HEK293 (cell line): ENCODE data around the gene PERM1.

ENCODE experiments used
- MZF1 ChIP-seq: fragments of 450-650 bp; formaldehyde crosslinking; IDR thresholded peaks from 2 replicates; pipeline ENCODE4 v1.5.1; 2017; ENCODE audit warnings: missing biosample characterization, missing genetic modification characterization, borderline replicate concordance
- WT1 ChIP-seq: fragments of 450-650 bp; formaldehyde crosslinking; IDR thresholded peaks from 2 replicates; pipeline ENCODE4 v1.5.1; 2016; ENCODE audit warnings: missing biosample characterization, missing genetic modification characterization
- ZBTB7A ChIP-seq: fragments of 450-650 bp; formaldehyde crosslinking; IDR thresholded peaks from 2 replicates; pipeline ENCODE4 v1.5.1; 2016; ENCODE audit warnings: low read depth, missing biosample characterization, missing genetic modification characterization
- ZFP3 ChIP-seq: fragments of 450-650 bp; formaldehyde crosslinking; IDR thresholded peaks from 2 replicates; pipeline ENCODE4 v1.5.1; 2016; ENCODE audit warnings: low read depth, missing biosample characterization, missing genetic modification characterization
- ZNF10 ChIP-seq: fragments of 450-650 bp; formaldehyde crosslinking; IDR thresholded peaks from 2 replicates; pipeline ENCODE4 v1.5.1; 2017; ENCODE audit warnings: missing biosample characterization, missing genetic modification characterization
- ZNF133 ChIP-seq: fragments of 450-650 bp; formaldehyde crosslinking; IDR thresholded peaks from 2 replicates; pipeline ENCODE4 v1.5.1; 2016; ENCODE audit warnings: missing biosample characterization, missing genetic modification characterization
- ZNF155 ChIP-seq: fragments of 450-650 bp; formaldehyde crosslinking; IDR thresholded peaks from 2 replicates; pipeline ENCODE4 v1.5.1; 2016; ENCODE audit warnings: missing biosample characterization, missing genetic modification characterization
- ZNF23 ChIP-seq: fragments of 450-650 bp; formaldehyde crosslinking; IDR thresholded peaks from 2 replicates; pipeline ENCODE4 v1.5.1; 2016; ENCODE audit warnings: missing biosample characterization, missing genetic modification characterization, borderline replicate concordance
- ZNF248 ChIP-seq: fragments of 450-650 bp; formaldehyde crosslinking; IDR thresholded peaks from 2 replicates; pipeline ENCODE4 v1.5.1; 2017; ENCODE audit warnings: missing biosample characterization, missing genetic modification characterization
- ZNF274 ChIP-seq, 2 experiments: fragments of 200-500 bp in 1 of 2; fragments of 450-650 bp in 1 of 2; sonication (Bioruptor generic) in 1 of 2; formaldehyde crosslinking in 1 of 2; IDR thresholded peaks; 2 replicates each; pipeline versions ENCODE4 v1.5.1 to v1.6.1; 2014 to 2016; ENCODE audit warnings: borderline replicate concordance in 1 of 2, inconsistent platforms in 1 of 2, low read length in 1 of 2, missing biosample characterization in 1 of 2, missing genetic modification characterization in 1 of 2
- ZNF423 ChIP-seq: fragments of 450-650 bp; formaldehyde crosslinking; IDR thresholded peaks from 2 replicates; pipeline ENCODE4 v1.5.1; 2016; ENCODE audit warnings: missing biosample characterization, missing genetic modification characterization
- ZNF501 ChIP-seq: fragments of 450-650 bp; formaldehyde crosslinking; IDR thresholded peaks from 2 replicates; pipeline ENCODE4 v1.5.1; 2016; ENCODE audit warnings: missing biosample characterization, missing genetic modification characterization
- ZNF530 ChIP-seq: fragments of 450-650 bp; formaldehyde crosslinking; IDR thresholded peaks from 2 replicates; pipeline ENCODE4 v1.5.1; 2016; ENCODE audit warnings: low read depth, missing biosample characterization, missing genetic modification characterization
- ZNF677 ChIP-seq: fragments of 450-650 bp; IDR thresholded peaks from 2 replicates; pipeline ENCODE4 v1.5.0; 2018; ENCODE audit warnings: missing biosample characterization, mild to moderate bottlenecking, missing genetic modification characterization, moderate library complexity
- ZNF776 ChIP-seq: fragments of 450-650 bp; formaldehyde crosslinking; IDR thresholded peaks from 2 replicates; pipeline ENCODE4 v1.5.0; 2017; ENCODE audit warnings: missing biosample characterization, missing genetic modification characterization, borderline replicate concordance
- ZNF830 ChIP-seq: fragments of 450-650 bp; IDR thresholded peaks from 2 replicates; pipeline ENCODE4 v1.5.0; 2018; ENCODE audit warnings: missing biosample characterization, missing genetic modification characterization, low read depth, mild to moderate bottlenecking, moderate library complexity
- ZXDB ChIP-seq: fragments of 450-650 bp; formaldehyde crosslinking; IDR thresholded peaks from 2 replicates; pipeline ENCODE4 v1.5.1; 2016; ENCODE audit warnings: missing biosample characterization, missing genetic modification characterization
- TF ChIP-seq, protein P1 (sequence below): fragments of 450-650 bp; formaldehyde crosslinking; IDR thresholded peaks from 2 replicates; pipeline ENCODE4 v1.5.1; 2017; ENCODE audit warnings: missing biosample characterization, missing genetic modification characterization
- TF ChIP-seq, protein P2 (sequence below): fragments of 450-650 bp; formaldehyde crosslinking; IDR thresholded peaks from 2 replicates; pipeline ENCODE4 v1.5.1; 2016; ENCODE audit warnings: missing biosample characterization, missing genetic modification characterization
- TF ChIP-seq, protein P3 (sequence below): fragments of 450-650 bp; formaldehyde crosslinking; optimal IDR thresholded peaks from 2 replicates; pipeline ENCODE3; 2016; ENCODE audit warnings: missing biosample characterization, mild to moderate bottlenecking, missing genetic modification characterization
- TF ChIP-seq, protein P4 (sequence below): fragments of 450-650 bp; formaldehyde crosslinking; IDR thresholded peaks from 2 replicates; pipeline ENCODE4 v1.5.1; 2016; ENCODE audit warnings: missing biosample characterization, missing genetic modification characterization
- TF ChIP-seq, protein P5 (sequence below): fragments of 450-650 bp; formaldehyde crosslinking; IDR thresholded peaks from 2 replicates; pipeline ENCODE4 v1.5.1; 2017; ENCODE audit warnings: missing biosample characterization, missing genetic modification characterization
- TF ChIP-seq, protein P6 (sequence below): fragments of 450-650 bp; formaldehyde crosslinking; conservative IDR thresholded peaks from 2 replicates; pipeline ENCODE4 v1.5.1; 2016; ENCODE audit warnings: low read depth, missing biosample characterization, missing genetic modification characterization

The PERM1 gene

DNA sequence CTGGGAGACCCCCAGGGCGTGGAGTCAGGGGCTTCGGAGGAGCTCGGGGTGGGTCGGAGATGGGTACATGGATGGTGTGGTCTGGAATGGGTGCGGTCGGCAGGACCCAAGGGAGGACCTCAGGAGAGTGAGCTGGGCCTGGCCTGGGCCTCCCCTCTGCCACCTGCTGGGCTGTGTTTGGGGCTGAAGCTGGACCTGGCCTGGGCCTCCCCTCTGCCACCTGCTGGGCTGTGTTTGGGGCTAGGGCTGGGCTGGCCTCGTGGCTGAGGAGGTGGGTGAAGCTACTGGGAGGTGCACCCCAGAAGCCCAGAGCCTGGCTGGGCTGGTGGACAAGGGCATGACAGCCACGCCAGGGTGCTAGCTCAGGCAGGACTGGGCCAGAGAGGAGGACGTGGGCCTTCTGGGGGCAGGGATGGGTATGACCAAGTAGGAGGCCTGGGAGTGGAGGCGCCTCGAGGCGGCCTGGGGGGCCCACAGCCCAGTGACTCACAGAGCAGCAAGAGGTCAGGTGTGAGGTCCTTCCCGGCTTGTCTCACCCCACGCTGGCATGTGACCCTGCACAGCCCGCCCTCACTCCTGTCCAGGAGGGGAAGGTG, 43.7 kb downstream of the PERM1 start (continued):
- TF ChIP-seq, protein P1, sequence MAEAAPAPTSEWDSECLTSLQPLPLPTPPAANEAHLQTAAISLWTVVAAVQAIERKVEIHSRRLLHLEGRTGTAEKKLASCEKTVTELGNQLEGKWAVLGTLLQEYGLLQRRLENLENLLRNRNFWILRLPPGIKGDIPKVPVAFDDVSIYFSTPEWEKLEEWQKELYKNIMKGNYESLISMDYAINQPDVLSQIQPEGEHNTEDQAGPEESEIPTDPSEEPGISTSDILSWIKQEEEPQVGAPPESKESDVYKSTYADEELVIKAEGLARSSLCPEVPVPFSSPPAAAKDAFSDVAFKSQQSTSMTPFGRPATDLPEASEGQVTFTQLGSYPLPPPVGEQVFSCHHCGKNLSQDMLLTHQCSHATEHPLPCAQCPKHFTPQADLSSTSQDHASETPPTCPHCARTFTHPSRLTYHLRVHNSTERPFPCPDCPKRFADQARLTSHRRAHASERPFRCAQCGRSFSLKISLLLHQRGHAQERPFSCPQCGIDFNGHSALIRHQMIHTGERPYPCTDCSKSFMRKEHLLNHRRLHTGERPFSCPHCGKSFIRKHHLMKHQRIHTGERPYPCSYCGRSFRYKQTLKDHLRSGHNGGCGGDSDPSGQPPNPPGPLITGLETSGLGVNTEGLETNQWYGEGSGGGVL (tag by site-specific recombination) = no peak
- no peak for TF ChIP-seq ZXDB (tag by site-specific recombination)
- TF ChIP-seq ZFP3 (tag by site-specific recombination) = no peak
- no peak for TF ChIP-seq MZF1 (tag by site-specific recombination)
- no peak for TF ChIP-seq ZNF155 (tag by site-specific recombination)
- TF ChIP-seq ZNF423 (tag by site-specific recombination) = peak; percentile 54; the same call in 1 of the 2 replicates
- TF ChIP-seq ZNF274 (IDR thresholded peaks at IDR 0.05; ENCODE audit: low read length) = no peak
- no peak for TF ChIP-seq ZNF274 (tag by site-specific recombination; IDR thresholded peaks at IDR 0.05; ENCODE audit: borderline replicate concordance)
- no peak for TF ChIP-seq ZNF133 (tag by site-specific recombination)
- TF ChIP-seq, protein P2, sequence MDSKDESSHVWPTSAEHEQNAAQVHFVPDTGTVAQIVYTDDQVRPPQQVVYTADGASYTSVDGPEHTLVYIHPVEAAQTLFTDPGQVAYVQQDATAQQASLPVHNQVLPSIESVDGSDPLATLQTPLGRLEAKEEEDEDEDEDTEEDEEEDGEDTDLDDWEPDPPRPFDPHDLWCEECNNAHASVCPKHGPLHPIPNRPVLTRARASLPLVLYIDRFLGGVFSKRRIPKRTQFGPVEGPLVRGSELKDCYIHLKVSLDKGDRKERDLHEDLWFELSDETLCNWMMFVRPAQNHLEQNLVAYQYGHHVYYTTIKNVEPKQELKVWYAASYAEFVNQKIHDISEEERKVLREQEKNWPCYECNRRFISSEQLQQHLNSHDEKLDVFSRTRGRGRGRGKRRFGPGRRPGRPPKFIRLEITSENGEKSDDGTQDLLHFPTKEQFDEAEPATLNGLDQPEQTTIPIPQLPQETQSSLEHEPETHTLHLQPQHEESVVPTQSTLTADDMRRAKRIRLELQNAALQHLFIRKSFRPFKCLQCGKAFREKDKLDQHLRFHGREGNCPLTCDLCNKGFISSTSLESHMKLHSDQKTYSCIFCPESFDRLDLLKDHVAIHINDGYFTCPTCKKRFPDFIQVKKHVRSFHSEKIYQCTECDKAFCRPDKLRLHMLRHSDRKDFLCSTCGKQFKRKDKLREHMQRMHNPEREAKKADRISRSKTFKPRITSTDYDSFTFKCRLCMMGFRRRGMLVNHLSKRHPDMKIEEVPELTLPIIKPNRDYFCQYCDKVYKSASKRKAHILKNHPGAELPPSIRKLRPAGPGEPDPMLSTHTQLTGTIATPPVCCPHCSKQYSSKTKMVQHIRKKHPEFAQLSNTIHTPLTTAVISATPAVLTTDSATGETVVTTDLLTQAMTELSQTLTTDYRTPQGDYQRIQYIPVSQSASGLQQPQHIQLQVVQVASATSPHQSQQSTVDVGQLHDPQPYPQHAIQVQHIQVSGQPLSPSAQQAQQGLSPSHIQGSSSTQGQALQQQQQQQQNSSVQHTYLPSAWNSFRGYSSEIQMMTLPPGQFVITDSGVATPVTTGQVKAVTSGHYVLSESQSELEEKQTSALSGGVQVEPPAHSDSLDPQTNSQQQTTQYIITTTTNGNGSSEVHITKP (tag by site-specific recombination) = no peak
- no peak for TF ChIP-seq ZNF530
- TF ChIP-seq WT1 = peak; percentile 83
- no peak for TF ChIP-seq ZBTB7A (tag by site-specific recombination)
- TF ChIP-seq ZNF830 (tag by site-specific recombination) = no peak
- TF ChIP-seq, protein P3, sequence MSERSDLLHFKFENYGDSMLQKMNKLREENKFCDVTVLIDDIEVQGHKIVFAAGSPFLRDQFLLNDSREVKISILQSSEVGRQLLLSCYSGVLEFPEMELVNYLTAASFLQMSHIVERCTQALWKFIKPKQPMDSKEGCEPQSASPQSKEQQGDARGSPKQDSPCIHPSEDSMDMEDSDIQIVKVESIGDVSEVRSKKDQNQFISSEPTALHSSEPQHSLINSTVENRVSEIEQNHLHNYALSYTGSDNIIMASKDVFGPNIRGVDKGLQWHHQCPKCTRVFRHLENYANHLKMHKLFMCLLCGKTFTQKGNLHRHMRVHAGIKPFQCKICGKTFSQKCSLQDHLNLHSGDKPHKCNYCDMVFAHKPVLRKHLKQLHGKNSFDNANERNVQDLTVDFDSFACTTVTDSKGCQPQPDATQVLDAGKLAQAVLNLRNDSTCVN = no peak
- no peak for TF ChIP-seq ZNF248 (tag by site-specific recombination)
- no peak for TF ChIP-seq ZNF677
- TF ChIP-seq ZNF501 = no peak
- TF ChIP-seq, protein P4, sequence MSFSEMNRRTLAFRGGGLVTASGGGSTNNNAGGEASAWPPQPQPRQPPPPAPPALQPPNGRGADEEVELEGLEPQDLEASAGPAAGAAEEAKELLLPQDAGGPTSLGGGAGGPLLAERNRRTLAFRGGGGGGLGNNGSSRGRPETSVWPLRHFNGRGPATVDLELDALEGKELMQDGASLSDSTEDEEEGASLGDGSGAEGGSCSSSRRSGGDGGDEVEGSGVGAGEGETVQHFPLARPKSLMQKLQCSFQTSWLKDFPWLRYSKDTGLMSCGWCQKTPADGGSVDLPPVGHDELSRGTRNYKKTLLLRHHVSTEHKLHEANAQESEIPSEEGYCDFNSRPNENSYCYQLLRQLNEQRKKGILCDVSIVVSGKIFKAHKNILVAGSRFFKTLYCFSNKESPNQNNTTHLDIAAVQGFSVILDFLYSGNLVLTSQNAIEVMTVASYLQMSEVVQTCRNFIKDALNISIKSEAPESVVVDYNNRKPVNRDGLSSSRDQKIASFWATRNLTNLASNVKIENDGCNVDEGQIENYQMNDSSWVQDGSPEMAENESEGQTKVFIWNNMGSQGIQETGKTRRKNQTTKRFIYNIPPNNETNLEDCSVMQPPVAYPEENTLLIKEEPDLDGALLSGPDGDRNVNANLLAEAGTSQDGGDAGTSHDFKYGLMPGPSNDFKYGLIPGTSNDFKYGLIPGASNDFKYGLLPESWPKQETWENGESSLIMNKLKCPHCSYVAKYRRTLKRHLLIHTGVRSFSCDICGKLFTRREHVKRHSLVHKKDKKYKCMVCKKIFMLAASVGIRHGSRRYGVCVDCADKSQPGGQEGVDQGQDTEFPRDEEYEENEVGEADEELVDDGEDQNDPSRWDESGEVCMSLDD (tag by site-specific recombination) = no peak; the same call in 1 of the 2 replicates
- TF ChIP-seq, protein P5, sequence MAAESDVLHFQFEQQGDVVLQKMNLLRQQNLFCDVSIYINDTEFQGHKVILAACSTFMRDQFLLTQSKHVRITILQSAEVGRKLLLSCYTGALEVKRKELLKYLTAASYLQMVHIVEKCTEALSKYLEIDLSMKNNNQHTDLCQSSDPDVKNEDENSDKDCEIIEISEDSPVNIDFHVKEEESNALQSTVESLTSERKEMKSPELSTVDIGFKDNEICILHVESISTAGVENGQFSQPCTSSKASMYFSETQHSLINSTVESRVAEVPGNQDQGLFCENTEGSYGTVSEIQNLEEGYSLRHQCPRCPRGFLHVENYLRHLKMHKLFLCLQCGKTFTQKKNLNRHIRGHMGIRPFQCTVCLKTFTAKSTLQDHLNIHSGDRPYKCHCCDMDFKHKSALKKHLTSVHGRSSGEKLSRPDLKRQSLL (tag by site-specific recombination) = no peak
- TF ChIP-seq ZNF776 (tag by site-specific recombination) = no peak
- no peak for TF ChIP-seq ZNF23 (tag by site-specific recombination)
- TF ChIP-seq, protein P6, sequence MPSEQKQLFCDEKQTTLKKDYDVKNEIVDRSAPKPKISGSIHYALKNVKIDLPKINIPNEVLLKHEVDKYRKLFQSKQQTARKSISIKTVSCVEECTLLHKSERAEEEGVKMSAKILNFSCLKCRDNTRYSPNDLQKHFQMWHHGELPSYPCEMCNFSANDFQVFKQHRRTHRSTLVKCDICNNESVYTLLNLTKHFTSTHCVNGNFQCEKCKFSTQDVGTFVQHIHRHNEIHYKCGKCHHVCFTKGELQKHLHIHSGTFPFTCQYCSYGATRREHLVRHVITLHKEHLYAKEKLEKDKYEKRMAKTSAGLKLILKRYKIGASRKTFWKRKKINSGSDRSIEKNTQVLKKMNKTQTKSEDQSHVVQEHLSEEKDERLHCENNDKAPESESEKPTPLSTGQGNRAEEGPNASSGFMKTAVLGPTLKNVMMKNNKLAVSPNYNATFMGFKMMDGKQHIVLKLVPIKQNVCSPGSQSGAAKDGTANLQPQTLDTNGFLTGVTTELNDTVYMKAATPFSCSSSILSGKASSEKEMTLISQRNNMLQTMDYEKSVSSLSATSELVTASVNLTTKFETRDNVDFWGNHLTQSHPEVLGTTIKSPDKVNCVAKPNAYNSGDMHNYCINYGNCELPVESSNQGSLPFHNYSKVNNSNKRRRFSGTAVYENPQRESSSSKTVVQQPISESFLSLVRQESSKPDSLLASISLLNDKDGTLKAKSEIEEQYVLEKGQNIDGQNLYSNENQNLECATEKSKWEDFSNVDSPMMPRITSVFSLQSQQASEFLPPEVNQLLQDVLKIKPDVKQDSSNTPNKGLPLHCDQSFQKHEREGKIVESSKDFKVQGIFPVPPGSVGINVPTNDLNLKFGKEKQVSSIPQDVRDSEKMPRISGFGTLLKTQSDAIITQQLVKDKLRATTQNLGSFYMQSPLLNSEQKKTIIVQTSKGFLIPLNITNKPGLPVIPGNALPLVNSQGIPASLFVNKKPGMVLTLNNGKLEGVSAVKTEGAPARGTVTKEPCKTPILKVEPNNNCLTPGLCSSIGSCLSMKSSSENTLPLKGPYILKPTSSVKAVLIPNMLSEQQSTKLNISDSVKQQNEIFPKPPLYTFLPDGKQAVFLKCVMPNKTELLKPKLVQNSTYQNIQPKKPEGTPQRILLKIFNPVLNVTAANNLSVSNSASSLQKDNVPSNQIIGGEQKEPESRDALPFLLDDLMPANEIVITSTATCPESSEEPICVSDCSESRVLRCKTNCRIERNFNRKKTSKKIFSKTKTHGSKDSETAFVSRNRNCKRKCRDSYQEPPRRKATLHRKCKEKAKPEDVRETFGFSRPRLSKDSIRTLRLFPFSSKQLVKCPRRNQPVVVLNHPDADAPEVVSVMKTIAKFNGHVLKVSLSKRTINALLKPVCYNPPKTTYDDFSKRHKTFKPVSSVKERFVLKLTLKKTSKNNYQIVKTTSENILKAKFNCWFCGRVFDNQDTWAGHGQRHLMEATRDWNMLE = no peak
- TF ChIP-seq ZNF10 (tag by site-specific recombination) = no peak
